ENCODE results near the gene INPP5D.
"Not testable (repeated sequence)": the region's sequence is repeated elsewhere in the genome, so short reads cannot be mapped to it uniquely, and the experiment has no call there.

The INPP5D gene

DNA sequence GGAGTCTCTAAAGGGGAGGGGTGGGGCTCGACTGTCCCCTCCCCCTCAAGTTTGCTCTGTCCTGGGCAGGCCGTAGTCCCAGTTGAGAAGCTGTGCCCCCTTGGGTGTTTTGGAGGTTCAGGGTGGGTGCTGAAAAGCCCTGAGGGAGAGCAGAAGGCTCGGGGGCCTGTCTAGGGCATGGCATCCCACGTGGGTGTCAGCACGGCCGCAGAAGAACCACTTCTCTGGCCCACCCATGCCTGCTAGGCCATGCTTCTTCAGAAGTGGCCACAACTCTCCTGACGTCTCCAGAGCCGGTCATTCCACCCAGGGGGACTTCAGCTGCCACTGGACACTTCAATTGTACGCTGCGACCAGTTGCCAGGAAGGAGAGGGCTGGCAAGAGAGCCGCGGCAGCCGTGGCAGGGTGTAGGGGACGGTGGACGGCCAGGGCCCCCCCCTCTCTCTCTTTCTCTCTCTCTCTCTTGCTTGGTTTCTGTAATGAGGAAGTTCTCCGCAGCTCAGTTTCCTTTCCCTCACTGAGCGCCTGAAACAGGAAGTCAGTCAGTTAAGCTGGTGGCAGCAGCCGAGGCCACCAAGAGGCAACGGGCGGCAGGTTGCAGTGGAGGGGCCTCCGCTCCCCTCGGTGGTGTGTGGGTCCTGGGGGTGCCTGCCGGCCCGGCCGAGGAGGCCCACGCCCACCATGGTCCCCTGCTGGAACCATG lies at the start of gene INPP5D:
TSS of gene INPP5D (plus strand) at position 546 of the 704 bp plus-strand sequence. CDS start at position 683, 137 bp downstream.
- DNase-seq = peak in 5 of 58 donors; percentile 28 to 70 (median 42)

DNA sequence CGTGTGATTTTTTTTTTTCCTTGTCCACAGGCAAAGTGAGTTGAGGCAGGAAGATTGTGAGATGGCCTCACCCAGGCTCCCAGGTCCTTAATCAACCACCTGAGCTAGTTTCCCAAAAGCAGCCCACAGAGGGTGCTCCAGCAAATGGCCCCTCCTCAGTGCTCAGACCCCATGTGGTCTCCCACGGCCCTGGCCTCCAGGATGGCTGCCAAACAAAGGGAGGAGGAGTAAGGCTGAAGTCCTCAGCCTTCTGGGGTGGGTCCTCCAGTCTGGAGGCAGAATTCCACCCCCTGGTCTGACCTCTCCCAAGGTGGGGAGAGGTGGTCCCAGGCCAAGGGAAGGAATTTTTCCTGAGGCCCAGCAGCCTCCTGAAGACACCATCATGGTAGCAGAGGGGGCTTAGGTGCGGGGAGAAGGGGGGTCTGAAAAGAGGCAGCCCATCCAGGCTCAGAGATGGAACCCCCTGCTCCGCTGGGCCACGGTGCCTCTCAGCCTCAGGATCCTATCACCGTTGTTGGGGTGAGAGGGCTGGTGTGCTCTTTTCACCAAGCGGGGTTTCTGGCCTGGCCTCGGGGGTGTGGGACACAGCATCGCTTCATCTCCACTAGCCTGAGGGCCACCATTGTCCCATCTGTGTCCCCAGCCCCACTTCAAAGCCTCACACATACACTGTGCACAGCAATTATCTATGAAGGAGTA lies 49.4 kb upstream of the INPP5D start:
- no peak for DNase-seq

DNA sequence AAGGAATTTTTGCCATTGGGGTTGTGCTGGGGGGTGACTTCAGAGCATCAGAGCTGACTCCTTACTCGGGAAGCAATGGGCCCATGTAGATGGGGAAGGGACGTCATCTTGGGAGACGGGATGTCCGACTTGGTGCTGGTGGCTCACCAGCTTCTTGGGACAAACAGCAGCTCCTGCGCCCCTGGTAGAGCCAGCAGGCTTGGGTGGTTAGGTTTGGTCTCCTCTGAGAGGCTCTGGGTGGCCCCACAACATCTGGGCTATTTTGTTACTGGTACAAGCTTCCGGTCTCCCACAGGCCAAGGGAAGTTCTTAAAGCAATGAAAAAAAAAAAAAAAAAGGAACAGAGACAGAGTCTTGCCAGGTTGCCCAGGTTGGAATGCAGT lies 48.9 kb upstream of the INPP5D start:
- no peak for DNase-seq

DNA sequence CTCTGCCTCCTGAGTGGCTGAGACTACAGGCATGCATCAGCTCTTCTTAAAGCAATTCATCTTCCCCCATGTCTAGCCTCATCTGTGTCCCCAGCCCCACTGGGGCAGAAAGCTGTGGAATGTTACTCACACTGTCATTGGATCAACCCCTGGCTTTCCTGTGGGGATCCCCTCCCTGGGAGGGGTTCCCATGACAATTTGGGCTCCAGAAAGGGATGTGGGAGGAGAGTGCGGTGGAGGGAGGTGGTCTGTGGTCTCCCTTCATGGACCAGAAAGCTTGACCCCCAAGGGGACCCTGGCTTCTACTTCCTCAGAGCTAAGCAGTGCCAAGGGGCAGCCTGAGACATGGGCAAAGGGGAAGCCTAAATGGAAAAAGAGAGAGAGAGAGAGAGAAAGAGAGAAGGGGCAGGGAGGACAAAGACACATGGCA lies 48.4 kb upstream of the INPP5D start:
- DNase-seq = no peak

DNA sequence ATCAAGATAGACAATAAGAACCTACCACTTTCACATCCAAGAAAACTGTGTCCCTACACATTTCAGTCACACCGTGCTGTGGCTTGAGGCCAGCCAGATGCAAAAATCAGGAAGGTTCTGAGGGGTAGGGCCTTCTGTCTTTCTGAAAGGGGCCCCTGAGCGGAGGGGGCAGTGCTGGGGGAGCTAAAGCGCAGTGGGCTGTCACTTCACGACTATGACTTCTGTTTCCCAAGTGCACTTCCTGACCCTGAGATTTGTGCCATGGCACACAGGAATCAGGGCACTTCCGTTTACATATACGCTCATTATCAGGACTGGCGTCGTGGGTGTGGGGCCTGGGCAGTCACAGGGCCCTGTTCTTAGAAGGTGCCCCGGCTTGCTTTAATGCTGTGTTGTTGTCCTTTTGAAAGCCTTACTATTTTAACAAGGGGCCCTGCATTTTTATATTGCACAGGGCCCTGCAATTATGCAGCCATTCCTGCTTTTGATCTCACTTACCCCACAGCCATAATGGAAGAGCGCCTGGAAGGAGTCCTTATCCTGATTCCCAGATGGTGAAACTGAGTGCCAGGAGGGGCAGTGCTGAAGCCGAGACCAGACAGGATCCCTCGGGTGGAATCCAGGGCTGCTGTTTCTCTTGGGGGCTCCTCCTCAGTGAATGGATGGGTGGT lies 47.7 kb upstream of the INPP5D start:
- no peak for DNase-seq

DNA sequence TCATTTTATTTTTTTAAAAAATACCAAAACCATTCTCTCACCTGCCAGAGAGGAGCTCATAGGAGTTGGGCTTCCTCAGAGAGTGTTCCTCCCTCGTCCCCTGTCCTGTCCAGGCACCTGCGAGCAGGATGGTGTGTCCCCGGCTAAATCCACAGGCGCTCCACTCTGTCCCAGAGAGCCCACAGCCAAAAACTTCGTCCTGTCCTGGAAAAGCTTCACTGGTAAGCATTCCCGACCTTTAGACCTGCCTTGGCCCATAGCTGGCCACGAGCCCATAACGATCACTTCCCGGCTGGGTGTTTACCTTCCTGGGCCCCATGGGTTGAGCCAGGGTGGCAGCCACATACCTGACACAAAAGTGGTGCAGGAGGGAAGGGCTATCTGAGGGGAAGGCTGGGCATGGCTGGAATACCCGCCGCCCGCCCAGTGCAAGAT lies 47.1 kb upstream of the INPP5D start, which contains the start of gene NGEF:
TSS of gene NGEF (minus strand) at position 230 of the 435 bp plus-strand sequence. CDS start 38,366 bp downstream, outside the sequence.
- DNase-seq = no peak

DNA sequence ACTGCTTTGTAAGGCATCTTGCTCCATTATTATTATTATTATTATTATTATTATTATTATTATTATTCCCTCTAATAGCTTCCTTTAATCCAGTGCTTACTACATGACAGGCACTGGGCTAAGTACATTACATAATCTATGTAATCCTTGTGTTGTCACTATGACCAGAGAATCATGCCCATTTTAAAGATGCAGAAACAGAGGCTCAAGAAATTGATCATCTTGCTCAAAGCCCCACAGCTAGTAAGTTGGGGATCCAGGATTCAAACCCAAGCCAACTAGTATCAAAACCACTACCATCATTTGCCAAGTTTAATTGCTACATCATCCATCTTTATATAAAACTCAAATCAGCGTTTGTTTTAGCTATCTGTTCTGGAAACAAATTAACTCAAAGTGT lies 46.5 kb upstream of the INPP5D start:
- DNase-seq = no peak

DNA sequence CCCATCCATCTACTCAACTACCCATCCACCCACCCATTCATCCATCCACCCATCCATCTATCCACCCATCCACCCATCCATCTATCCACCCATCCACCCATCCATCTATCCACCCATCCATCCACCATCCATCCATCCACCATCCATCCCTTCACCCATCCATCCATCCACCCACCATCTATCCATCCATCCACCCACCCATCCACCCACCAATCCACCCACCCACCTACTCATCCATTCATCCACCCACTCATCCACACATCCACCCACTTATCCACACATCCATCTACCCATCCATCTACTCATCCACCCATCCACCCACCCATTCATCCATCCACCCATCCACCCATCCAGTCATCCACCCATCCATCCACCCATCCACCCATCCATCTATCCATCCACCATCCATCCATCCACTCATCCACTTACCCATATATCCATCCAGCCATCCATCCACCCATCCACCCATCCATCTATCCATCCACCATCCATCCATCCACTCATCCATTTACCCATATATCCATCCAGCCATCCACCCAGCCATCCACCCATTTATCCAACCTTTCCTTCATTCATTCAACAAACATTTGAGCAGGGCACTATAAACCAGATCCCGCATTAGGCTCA lies 45.0 kb upstream of the INPP5D start:
- no peak for DNase-seq

DNA sequence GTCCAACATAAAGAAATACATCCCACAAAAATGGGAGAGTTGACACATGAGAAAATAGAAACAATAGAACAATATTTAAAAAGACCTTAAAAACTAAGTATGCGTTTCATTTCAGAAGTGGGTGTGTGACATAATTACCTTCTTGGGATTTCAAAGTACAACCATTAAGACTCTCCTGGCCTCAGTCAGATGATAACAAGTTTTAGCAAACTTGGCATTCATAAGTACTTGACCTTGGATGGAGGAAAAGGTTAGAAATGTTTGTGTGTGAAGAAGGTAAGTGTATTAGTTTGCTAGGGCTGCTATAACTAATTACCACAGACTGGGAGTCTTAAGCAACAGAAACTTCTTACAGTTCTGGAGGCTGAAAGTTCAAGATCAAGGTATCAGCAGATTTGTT lies 42.2 kb upstream of the INPP5D start:
- DNase-seq = no peak

DNA sequence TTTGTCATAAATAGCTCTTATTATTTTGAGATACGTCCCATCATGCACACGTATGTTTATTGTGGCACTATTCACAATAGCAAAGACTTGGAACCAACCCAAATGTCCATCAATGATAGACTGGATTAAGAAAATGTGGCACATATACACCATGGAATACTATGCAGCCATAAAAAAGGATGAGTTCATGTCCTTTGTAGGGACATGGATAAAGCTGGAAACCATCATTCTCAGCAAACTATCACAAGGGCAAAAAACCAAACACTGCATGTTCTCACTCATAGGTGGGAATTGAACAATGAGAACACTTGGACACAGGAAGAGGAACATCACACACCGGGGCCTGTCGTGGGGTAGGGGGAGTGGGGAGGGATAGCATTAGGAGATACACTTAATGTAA lies 40.5 kb upstream of the INPP5D start:
- DNase-seq = not testable (repeated sequence)

DNA sequence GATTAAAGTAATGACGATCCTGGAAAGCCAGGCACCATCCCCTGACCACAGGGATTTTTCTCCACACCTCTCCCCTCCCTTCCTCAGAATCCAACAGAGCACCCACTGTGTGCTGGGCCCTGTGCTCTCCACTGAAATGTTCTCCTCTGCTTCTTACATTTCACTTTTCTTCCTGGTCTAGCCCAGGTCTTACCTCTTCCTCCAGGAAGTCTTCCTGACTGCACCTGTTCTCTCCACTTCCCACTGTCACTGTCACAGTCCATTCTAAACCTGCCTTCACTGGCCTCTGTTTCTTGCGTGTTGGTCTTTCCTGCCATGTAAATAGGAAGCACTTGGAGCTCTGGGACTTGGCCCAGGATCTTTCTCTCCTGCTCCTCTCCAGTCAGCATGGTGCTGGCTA lies 39.7 kb upstream of the INPP5D start:
- DNase-seq = no peak

DNA sequence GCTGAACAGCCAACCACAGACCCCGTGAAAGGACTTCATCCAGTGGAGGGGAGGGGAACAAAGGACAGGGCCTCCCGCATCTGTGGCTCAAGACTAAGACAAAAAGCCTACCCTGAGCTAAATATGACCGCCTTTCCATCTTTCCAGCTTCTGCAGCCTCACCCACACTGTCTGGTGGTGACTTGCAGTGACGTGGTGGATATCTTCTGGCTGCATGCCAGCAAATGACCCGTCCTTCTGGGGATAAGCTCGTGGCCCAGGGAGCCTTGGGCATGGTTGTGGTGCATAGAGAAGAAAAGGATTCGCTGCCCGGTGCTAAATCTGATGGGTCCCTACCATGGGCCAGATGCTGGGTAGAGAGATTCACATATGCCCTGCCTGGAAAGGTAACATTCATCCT lies 38.4 kb upstream of the INPP5D start:
- DNase-seq = peak in 1 of 58 donors; percentile 10

DNA sequence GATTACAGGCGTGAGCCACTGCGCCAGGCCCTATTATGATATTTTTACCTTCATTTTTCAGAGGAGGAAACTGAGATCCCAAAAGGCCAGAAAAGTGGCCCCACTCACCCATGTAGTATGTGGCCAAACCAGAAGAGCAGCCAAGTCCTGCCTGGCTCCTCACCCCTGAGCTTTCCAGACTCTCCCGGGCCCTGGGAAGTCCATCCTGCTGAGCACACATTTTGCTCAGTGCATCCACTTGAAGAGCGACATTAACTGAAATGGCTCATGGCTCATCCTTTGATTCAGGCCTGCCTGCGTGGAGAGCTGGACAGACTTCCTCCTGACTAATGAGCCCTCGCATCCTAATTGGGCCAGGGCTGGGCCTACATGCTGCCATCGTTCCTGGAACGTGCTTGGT lies 37.6 kb upstream of the INPP5D start:
- no peak for DNase-seq

DNA sequence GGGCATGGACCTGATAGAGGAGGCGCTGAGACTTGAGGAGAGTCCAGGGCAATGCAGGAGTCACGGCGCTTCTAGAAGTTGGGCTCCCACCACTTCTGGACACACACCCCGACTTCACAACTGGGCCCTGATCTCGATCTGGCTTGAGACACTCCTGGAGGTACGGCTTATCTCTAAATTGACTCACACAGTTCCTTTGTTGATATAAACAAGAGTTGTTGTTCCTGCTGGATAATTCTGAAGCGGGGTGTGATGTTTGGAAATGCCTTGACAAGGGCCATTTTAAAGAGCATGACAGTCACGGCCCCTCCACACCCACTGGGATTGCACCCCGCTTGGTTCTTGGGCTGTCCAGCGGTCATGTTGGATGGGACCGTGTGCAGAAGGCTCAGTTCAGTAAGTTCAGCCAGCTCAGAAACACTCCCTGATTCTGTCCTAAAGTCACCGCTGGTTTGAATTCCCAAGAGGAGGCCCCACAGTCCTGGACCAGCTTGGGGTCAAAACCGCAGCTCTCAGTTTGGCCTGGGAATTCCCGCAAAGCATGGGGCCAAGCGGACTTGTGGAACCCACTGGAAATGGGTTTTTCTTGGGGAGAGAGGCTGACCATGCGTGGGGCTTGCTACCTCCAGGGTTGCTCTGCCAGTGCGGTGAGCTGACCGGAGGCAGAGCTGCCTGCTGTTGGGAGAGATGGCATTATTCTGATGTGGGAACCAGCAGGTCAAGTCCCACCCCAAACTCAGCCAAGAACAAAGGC lies 37.0 kb upstream of the INPP5D start:
- DNase-seq = no peak

DNA sequence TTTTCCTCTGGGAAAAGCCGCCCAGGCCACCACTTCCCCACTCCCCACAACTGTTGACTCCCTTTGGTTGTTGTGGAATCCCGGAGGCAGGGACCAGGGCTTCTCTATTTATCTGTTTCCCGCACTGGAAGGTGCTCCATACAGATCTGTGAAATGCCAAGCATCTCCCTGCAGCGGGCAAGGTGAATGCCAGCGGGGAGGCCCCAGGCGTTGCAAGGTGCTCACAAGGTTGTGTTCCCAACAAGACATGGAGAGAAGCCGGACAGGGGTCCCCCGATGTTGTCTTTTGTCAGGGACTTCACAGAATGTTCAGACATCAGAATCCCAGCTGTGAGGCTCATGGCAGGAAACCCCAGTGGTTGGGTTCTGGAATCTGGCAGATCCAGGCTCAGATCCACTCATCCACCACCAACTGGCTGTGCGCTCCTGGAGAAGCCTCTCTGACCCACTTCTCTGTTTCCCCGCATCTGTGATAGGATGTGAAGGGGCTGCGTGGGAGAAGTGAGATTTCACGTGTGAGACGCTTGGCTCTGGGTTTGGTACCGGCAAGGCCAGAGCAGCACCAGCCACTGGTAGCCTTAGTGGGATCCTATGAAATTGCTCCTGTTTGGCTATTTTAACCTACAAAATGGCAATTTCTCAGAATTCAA lies 36.3 kb upstream of the INPP5D start:
- peak in 3 of 58 donors; percentile 6 to 38 (median 19) for DNase-seq

DNA sequence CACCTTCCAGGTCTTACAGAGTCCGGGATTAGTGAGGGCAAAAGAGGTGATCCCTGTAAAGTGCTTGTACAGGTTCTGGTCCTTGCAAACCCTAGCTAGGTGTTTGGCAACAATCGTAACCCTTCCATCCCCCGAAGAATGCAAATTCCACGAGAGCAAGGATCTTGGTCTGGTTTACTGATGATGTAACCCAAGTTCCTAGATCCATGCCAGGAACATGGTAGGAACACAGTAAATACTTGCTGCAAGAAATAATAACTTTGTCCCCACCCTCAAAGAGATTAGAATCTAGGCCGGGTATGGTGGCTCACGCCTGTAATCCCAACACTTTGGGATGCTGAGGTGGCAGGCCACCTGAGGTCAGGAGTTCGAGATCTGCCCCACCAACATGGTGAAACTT lies 34.4 kb upstream of the INPP5D start:
- no peak for DNase-seq

DNA sequence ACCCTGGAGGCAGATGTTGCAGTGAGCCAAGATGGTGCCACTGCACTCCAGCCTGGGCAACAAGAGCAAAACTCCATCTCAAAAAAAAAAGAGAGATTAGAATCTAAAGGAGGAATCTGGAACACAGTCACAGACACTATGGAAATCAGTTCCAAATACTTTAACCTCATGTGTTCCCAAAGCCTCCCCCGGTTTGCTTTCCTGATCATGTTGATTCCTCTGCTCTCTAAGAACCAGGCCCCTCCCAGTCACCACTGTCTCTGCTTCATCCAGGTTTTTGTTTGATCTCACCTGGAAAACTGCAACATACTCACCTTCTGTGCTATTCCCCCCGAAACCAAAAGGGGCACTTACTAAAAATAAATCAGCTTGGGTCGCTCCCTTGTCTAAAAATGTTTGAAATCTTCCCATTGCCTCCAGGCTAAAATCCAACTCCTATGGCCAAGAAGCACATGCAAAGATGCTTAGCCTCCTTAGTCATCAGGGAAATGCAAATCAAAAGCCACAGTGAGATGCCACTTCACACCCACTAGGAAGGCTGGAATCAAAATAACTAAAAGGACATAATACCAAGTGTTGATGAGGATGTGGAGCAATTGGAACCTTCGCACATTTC lies 33.8 kb upstream of the INPP5D start:
- DNase-seq = no peak

DNA sequence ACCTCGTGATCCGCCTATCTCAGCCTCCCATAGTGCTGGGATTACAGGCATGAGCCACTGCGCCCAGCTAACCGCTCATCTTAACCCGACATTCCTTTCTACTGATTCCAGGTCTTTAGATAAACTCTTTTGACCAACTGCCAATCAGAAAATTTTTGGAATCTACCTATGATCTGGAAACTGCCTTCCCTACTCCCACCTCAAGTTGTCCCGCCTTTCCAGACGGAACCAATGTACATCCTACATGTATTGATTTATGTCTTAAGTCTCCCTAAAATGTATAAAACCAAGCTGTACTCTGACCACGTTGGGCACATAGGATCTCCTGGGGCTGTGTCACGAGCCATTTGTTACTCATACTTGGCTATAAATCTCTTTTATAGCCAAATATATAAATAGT lies 30.8 kb upstream of the INPP5D start:
- DNase-seq = no peak

DNA sequence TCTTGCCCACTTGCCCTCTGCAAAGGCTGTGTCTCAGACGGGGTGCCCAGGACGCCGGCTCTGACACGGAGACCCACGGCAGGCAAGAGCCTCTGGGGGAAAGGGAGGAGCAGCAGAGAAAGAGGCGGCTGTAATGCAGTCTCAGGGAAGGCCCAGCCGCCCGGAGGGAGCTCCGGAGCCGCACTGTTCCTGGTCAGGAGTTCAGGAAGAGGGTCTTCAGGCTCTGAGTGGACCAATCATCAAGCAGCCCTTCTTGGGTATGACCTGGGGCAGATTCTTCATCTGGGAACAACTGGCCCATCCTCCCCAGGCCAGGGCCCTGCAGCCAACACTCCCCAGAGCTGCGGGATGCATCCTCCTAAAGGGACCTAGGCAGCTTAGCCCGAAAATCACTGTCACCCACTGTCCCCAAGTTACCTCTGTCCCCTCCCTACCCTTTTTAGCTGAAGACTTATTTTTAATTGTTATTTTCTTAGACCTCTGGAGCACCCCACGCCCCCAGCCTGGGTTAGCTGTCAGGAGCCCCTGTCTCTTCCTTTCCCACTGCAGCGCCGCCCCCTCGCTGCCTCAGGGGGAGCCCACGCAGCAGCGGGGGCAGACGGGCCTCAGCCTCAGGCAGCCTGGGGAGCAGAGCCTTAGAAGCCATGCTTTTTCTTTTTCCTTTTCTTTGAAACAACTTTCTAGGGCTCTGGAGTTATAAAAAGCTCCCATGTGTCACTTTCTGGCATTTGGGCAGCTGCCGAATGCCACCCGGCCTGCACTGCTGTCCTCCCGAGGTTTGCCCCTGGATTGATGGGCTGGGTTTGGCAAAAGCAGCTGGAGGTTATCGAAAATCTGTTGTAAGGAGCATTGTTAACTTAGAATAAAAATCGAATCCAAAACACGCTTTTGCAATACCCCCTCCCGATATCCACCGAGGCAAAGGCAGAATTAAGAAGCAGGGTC lies 28.3 kb upstream of the INPP5D start:
- DNase-seq = peak in 1 of 58 donors; percentile 29

Data from anterior cingulate cortex (tissue), 58 donors.